HUDEP-2 (cell line): ENCODE measurements around the gene CFAP57.

Experiments
- DNase-seq, 76 experiments: peaks; one replicate each; lab custom pipeline; 2025; ENCODE audit not compliant: unreplicated experiment in 76 of 76; lab: John Stamatoyannopoulos, UW

CFAP57 gene

DNA sequence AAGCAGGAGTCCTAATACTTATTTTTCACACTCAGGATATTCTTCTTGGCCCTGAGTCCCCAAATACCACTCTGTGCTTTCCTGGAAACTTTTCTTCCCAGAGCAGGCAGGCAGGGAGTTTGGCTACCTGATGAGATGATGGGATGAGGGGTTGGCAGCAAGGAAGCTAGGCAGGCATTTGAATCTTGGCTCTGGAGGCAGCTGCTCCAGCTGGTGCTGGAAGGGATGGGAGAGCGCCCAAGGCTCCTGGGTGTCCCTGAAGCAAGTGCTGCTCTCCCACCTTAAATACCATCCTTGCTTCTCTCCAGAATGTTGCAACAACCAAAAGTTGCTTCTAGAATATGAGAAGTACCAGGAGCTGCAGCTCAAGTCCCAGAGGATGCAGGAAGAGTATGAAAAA is 49.7 kb downstream of the CFAP57 start:
- DNase-seq: no peak

DNA sequence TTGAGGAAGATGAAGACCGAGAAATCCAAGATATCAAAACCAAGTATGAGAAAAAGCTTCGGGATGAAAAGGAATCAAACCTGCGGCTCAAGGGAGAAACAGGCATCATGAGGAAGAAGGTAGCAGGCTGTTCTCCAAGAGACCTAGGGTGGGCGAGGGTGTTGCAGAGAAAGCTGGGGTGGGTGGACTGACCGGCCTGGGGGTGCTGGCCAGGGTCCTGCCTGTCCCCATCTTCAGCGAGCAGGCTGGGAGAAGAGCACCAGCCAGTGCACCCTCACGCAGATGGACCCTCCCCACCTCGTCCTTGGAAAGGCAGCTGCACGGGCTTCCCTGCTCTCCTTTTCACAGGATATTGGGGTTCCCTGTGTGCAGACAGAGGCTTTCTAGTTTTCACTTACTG is 50.7 kb downstream of the CFAP57 start:
- DNase-seq: no peak

DNA sequence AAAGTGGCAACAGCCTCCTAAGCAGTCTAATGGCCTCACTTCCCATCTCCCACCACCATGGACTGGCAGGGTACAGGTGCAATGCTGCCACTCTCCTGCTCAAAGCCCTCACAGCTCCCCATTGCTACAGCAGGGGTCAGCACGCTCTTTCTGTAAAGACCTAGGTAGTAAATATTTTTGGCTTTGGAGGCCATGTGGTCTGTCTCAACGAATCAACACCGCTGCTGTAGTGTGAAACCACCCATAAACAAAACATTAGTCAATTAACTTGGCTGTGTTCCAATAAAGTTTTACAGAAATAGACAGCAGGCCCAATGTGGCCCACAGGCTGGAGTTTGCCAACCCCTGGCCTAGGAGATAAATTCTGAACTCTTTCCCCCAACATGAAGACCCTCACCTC is 53.0 kb downstream of the CFAP57 start:
- peak in 2 of 76 experiments; percentile 7 to 11 for DNase-seq

DNA sequence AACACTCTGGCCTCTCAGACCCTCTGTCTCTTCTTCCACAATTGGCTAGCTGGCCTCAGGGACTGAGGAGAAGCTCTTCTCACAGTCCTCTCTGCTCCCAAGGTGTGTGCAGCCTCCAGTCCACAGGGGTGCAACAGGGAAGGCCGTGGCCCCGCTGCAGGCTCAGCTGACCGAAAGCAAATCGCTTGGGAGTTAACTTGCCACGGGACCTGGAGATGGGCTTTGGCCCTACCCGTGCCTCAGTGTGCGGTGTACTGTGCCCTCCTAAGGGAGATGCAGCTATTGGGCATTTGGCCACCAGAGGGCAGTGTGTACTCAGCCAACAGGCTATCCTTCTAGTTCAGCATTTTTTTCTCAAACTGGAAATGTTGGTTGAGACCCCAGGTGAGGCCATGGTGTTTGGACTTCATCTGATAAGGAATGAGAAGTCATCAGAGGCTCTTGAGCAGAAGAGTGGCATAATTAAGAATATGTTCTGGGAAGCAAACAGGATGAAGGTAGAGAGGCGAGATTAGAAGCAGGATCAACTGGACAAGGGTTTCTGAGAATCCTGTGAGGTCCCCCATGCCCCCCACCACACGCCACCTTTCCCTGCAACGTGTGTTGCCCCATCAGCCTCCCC is 55.1 kb downstream of the CFAP57 start:
- DNase-seq: peak in 63 of 76 experiments; percentile 9 to 78 (median 48)

DNA sequence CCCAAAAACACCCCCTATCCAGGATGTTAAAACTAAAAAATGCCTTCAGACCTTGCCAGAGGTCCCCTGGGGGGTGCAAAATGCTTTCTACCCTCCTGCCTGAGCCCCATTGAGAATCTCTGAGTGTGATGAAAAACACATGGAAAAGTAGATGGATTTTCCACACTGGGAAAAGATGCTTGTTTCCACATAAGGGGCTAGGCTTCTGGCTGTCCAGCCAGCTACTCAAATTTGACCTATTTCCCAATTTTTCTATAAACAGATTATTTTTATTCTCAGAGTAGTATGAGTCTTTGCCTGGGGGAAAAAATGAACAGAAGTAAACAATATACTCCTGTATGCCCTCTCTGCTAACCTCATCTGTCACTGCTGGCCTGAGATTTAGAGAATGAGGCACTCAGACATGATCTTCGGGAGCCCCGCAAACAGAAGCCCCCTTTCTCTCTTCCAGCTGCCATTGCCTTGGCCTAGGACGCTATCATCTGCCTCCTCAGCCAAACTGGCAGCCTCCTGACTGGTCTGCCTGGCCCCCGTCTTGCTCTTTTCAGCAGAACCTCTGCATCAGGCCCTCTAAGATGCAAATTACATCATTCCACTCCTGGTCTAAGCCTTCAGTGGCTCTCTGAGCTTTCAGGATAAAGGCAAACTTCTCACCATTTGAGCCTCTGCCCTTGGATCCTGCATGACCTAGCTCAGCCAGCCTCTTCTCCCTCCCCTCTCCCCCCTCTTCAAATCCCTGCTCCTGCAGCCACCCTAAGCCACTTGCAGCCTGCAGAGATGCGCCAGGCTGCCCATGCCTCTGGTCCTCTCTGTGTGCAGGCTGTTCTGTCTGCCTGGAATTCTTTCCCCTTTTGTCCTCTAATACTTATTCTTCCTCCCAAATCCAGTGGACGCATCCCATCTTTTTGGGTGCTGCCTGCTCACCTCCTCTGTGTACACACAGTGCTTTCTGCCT is 58.0 kb downstream of the CFAP57 start:
- no peak for DNase-seq

DNA sequence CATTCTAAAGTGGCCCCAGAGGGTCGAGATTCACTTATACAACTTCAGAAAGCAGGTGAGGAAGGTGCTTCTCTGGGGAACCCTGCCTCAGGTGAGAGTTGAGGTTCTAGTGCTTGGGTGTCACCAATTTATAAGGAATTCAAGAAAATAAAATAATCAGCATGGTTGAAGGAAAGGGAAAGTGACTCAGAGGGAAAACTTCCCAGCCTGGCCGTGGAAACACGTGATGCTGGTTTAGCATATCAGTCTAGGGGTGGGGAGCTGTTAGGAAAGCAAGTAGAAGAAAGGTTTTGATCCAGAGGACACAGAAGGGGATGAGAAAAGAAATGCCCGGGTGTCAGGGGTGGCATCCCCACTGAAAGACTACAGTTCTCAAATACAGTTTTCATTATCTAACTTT is 59.9 kb downstream of the CFAP57 start:
- no peak for DNase-seq

DNA sequence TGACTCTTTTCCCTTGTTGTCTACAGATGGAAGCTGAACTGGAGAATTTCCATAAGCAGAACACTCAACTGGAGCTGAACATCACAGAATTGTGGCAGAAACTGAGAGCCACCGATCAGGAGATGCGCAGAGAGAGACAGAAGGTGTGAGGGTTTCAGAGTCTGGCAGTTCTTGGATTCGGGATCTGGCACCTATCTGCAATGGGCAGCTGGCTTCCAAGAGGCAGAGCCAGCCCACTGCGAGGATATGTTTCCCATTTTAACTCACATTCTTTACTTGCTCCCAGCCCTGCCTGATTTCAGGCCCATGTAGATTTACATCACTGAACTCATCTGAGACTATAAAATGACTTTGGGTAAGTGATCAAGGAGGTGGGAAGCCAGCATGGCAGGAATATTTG is 60.4 kb downstream of the CFAP57 start:
- DNase-seq: no peak

DNA sequence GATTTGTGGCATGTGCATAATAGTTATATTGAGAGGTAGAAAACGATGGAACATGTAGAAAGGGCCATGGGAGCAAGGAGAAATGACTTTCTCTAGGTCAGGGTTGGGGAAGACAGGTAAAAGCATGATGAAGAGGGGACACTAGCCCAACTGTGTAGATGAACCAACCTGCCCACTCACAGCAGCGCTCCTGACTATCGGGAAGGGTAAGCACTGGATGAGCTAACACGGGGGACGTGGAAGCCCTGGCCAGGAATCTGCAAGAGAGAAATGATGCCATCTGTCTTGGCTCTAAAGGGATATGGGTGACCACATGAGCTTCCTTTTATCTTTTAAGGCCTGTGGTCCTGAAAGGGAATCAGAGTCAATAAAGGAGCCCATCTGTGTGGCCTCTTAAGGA is 61.5 kb downstream of the CFAP57 start:
- no peak for DNase-seq

DNA sequence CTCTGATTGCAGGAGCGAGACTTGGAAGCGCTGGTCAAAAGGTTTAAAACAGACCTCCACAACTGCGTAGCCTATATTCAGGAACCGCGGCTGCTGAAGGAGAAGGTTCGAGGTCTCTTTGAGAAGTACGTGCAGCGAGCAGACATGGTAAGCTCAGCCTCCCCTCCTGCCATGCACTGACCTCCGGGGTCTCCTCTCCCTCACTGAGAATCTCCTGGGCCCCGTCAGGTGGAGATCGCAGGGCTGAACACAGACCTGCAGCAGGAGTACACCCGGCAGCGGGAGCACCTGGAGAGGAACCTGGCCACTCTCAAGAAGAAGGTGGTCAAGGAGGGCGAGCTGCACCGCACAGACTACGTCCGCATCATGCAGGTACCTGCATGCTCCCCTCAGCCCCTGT is 62.1 kb downstream of the CFAP57 start:
- no peak for DNase-seq

DNA sequence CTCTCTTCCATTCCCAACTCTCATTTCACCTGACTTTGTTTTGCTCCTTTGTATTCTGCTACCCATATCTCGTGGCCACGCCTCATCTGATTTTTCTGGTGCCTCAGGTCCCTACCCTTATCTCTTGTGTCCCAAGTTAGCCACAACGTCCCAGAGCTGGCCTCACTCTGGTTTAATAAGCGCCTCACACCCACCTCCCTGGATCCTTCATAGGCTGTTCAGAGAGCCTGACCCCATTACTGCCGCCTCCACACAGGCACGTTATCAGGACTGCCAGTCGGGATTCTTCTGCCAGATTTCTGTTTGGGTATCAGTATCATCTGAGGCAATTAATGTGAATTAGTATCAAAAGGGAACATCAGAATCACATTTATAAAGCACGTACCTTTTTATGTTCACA is 62.9 kb downstream of the CFAP57 start:
- DNase-seq: peak in 13 of 76 experiments; percentile 8 to 43 (median 25)

DNA sequence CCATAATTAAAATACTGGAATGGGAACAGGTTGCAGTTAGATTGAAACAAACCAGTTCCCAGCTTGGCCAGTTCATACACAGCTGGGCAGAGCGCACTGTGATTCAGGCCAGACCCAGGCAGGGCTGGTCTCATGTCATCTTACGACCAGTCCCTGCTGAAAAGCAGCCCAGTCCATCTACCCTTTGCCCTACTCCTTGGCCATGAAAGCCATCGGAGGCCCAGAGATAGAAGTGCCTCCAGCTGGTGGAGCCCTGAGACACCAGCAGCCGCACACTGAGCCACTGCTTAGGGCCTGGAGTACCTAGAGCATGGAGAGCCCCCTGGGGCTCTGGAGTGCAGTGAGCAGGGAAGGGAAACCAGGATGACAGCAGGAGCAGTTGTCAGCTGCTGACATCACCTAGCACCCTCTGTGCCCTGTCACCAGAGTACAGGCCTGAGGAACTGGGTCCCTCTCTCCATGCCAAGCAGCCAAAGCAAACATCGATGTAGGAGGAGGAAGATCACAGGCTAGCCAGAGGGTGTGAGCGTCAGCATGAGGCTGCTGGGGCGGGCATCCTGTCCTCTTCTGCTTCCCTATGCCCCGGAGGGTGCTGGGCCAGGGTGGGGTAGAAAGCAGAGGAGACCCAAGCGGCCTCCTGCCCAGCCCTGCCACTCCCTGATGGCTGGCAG is 63.5 kb downstream of the CFAP57 start:
- DNase-seq: no peak

DNA sequence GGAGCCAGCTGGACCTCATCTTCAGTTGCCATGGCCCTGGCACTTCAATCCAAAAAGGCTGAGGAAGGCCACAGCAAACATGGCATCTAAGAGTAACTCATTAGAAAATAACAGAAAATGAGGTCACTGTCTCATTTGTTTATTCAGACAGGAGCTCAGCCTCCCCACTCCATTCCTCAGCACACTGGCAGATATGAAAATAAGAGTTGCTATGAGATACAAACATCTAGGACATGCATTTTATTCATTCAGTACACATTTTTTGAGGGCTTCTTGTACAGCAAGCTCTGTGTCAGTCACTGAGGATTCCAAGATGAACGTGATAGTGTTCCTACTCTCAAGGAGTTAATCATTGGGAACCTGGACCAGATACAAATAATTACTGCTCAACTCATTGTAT is 65.0 kb downstream of the CFAP57 start:
- no peak for DNase-seq

DNA sequence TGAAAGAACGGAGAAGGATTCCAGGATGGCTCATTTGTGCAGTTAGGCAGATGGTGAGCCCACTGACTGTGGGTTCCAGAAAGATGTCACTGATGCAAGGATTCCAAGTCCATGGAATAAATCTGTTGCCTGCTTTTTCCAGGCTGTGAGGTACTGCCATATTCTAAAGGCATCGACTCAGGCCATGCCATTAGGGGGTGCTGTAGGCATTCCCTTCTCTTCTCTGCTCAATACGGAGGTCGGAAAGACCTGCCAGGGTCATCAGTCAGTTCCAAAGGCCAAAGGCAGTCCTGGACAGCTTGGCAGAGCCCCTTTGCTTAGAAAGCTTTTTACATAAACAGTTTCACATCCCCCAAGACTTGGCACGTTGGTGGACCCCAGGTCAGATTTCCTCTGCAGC is 66.0 kb downstream of the CFAP57 start:
- DNase-seq: peak in 55 of 76 experiments; percentile 1 to 71 (median 35)

DNA sequence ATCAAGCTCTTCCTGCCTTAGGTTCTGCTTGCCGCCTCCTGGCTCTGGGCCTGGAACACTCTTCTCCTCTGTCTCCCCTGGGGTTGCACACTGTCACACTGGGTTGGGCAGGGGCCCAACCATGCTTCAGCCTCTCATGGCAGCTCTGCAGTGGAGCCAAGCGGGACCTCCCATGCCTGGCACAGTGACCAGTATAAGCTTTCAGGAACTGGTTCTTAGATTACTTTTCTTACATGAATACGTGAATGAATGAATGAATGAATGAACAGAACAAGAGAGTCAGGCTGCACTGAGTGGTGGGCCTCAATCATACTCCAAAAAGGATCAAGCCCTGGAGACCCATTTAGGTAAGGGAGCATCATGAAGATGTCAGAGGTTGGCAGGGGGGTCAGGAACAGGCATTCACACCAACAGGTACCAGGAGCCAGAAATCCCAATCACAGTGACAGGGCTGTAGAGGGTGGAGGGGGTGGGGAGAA is 66.9 kb downstream of the CFAP57 start:
- peak in 8 of 76 experiments; percentile 7 to 44 (median 16) for DNase-seq

DNA sequence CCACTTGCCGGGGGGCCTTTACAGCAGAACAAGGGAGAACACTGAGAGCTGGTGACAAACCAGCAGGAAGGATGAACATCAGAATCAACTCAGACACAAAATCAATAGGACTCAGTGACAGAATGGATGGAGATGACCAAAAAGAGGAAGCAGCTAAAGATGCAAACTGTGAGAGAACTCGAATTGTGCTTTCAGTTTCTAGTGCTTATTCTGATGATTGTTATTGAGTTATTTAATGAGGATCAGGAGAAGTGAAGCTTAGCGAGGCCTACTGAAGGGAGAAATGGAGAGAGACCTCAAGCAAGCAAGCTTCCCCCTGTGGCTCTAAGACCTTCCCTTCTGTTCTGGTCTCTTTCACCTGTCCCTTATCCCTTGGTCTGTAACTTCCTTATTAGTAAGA is 67.4 kb downstream of the CFAP57 start:
- no peak for DNase-seq

DNA sequence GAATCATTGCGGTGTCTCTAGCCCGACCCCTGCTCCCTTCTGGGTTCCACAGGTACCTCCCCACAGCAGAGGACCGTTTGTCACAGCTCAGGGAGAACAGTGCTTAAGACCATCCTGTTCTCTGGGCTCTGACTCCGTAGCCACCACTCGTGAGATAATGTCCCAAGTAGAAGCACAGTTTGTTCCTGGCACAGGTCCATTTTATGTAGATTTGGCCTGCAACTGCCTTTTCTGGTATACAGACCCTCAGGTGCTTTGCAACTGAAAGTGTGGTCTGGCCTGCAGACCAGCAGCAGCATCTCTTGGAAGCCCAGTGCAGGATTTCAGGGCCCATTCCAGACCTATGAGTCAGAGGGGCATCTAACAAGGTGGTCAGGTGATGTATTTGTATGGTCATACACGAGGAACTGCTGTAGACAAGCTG is 69.3 kb downstream of the CFAP57 start:
- DNase-seq: peak in 2 of 76 experiments; percentile 6 to 15

DNA sequence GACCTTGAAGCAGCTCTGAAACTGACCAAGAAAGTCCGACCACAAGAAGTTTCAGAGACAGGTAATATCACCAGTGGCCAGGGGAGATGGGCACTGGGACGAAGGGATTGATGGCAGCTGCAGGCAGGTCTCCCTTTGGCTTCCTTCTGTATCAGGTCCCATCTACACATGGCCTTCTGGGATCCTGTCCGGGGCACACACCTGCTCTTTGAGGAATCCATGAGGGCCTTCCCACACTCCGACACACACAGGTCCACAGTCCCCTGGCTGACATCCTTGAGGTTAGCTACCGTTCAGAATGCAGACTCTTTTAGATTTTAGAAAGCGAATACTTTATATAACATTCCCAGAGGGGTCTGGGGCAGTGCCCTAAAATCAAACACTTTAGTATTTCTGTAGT is 71.2 kb downstream of the CFAP57 start:
- DNase-seq: no peak

DNA sequence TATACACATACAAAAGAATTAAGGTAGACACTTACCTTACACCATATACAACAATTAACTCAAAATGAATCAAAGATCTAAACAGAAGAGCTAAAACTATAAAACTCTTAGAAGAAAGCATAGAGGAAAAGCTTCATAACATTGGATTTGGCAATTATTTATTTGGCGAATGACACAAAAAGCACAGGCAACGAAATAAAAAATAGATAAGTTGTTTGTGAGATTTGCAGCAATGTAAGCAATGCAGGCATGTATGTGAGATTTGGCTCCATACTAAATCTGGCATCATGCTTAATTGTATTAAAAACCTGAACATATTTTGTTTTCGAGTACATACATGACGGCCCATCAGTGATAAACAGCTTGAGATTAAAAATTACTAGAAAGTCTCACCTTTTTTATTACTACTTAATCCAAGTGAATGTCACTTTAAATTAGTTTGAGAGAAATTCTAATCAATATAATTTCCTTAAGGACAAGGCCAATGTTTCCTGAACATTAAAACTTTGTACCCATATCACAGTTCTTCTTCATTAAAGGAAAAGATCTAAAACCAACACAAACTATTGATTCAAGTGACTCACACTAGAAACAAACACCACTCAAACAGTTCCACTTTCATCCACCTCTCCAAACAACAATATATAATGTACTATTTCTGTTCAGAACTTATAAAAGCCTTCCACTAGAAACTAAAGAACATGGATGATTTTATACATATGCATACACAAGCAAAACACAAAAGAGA is 74.5 kb downstream of the CFAP57 start:
- DNase-seq: no peak

DNA sequence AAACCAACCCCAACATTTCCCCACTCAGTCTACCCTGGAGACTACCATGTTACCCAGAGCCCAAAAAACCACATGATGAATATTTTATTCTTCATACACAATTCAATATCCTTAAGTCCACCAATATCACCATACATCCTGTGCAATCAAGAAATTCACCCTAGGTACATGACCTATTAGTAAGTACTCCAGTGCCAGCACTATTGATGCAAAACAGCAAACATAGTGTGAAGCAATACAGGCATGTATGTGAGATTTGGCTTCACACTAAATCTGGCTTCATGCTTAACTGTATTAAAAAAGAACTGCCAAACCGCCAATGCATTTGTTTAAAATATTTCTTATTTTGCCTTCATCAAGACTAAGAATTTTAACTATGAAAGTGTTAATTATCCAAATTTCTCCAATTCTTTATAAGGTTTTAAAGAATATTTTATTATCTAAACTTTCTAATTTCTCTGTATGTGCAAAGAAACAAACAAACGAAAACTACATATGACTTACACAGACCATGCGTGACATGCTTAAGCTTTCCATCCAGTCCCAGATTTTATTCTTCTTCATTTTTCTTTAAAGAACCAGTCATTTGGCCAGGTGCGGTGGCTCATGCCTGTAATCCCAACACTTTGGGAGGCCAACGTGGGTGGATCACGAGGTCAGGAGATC is 75.3 kb downstream of the CFAP57 start:
- no peak for DNase-seq

DNA sequence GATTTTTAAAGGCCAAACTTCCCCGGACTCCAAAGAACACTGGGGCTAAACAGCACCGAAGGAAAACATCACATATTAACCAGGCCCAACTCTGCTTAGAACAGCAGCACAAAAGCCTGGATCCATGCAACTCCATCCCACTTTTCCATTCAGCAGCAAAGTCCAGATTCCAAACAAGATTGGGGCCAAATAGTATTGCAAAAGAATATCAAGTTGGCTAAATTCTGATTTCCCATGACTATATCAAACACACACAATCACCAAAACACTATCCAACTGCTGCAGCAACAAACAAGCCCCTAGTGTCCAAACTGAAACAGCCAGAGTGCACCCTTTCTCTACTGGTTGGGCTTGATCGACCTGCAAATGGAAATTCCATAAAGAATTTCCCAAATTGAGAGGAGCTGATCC is 78.2 kb downstream of the CFAP57 start:
- no peak for DNase-seq
